C1 segment of cervical spinal cord (tissue), 14 donors: ENCODE data around the gene MYADML2.
"Not testable (repeated sequence)": the region's sequence is repeated elsewhere in the genome, so short reads cannot be mapped to it uniquely, and the experiment has no call there.

Experiments
- DNase-seq, 14 donors: peaks; one replicate each; lab custom pipeline; 2025; lab: John Stamatoyannopoulos, UW

The MYADML2 gene, protein sequence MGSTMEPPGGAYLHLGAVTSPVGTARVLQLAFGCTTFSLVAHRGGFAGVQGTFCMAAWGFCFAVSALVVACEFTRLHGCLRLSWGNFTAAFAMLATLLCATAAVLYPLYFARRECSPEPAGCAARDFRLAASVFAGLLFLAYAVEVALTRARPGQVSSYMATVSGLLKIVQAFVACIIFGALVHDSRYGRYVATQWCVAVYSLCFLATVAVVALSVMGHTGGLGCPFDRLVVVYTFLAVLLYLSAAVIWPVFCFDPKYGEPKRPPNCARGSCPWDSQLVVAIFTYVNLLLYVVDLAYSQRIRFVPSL

GRCh38 chr17:81947189-81947588 lies at the start of gene MYADML2:
TSS of gene MYADML2 (minus strand) at chr17:81947233. CDS start at chr17:81941741, 5,492 bp downstream.
- no peak for DNase-seq

GRCh38 chr17:81996232-81996756 lies 49.3 kb upstream of the MYADML2 start:
- DNase-seq, result no peak

GRCh38 chr17:81995463-81996231 lies 48.6 kb upstream of the MYADML2 start:
- no peak for DNase-seq

DNA sequence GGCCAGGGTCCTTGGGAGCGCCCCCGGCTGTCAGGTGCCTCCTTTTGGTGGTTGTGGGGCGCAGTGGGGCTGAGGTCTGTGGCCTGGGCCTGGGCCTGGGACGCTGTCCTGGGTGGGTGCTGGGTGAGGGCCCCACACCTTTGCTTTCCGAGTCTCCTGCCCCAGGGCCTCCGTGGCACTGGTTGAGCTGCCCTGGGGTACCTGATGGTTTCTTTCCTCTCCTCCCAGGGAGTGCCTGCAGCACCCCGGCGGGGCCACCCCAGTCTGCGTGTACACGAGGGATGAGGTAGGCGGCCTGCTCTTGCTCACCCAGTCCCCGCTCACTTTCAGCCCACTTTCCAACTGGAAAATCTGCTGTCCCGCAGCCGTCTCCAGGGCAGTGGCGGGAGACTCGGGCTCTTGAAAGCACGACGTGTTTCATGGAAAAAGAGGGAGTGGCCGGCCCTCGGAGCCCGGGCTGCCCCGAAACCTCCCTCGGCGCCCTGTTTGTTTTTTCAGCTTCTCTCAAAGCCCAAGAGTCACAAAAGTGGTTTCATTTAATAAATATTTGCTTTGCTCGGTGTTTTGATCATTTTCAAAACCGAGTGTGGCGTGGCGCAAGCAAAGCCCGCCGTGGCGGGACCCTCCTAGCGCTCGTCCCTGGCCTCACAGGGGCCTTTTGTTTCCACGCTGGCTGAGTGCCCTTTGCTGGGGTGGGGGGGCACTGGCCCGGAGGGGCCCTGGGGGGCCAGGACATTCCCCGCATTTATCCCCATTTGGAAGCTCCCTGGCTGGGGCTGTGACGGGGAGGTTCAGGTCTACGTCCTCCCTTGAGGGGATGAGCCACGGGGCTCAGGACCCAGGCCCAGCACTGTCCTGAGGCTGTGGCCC lies 47.8 kb upstream of the MYADML2 start:
- no peak for DNase-seq

DNA sequence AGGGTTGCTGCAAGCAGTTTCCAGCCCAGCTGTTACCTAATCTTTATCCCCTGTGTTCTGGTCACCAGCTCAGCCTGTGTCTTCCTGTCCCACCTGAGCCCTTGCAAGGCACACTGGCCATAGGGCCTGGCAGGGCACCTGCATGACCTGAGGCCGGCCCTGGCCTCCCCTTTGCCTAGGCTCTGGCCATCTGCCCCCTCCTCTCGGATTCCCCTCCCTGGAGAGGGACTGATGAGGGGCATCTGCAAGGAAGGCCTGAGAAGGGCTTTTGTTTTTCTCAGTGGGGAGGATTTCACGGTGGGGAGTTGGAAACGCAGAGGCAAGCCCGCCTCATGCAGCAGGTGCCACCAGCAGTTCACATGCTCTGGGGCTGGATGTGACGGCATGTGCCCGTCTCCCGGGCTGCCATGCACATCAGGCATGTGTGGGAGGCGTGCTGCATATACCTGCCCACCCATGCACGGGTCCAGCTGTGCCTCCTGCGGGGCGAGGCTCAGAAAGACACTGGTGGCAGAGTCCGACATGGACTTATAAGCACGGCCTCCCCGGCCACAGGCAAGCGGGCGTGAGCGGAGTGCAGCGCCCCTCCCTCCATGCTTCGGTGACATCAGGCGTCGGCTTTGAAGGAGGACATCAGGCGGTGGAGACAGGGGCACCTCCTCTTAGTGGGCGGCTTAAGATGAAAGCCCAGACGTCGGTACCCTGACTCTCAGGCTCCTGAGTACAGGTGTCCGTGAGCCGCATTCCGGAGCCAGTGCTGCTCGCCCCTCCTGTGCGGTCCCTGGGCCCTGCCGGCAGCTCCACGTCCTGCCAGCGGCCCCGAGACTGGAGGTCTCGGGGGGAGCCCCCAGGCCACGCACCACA lies 46.9 kb upstream of the MYADML2 start:
- DNase-seq, result no peak

- DNase-seq, result no peak
Observed at GRCh38 chr17:81992306-81993102, 45.5 kb upstream of the MYADML2 start.

GRCh38 chr17:81991684-81992305 lies 44.8 kb upstream of the MYADML2 start:
- DNase-seq, result peak in 12 of 14 donors; percentile 19 to 89 (median 59)

GRCh38 chr17:81990836-81991683 lies 44.0 kb upstream of the MYADML2 start:
- no peak for DNase-seq

DNA sequence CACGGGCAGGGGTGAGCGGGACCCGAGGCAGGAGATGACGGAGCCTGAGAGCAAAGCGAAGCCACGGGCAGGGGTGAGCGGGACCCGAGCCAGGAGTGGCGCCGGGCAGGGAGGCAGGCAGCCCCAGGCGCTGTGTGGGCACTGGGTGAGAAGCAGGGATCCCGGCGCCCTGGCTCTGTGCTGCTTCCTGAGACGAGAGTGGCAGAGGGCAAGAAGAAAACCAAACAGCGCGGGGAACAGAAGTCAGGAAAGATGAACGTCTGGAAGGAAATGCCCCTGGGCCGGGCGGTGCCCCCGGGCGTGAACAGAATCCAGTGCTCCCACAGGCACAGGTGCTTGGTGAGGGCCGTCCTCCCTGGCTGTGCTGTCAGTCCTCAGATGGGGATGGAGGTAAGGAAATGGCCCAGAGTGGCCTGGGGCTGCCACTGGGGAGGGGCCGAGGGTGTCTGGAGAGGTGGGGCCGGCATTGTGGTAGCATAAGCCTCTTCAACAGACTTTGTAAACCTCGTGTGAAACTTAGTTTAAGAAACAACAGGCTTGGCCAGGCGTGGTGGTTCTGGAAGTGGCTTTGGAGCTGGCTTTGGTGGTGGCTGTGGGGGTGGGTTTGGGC lies 40.2 kb upstream of the MYADML2 start:
- DNase-seq, result no peak

DNA sequence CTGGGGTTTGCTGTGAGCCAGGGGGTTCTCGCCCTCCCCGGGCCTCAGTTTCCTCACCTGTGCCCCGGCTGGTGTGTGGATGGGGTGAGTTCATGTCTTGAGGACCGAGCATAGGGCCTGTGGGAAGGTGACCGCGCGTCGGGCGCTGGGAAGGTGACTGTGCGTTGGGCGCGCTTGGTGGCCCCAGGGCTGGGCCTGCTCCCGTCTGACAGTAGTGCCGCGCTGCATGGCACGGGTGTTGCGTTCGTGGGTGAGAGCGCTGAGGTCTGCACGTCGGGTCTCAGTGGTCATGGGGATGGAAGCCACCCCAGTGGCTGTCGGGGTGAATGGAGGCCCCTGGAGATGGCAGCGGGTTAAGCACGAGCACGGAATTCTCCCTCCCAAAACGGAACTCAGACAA lies 39.6 kb upstream of the MYADML2 start:
- no peak for DNase-seq

- no peak for DNase-seq
Observed at GRCh38 chr17:81984773-81985410, 37.9 kb upstream of the MYADML2 start.

DNA sequence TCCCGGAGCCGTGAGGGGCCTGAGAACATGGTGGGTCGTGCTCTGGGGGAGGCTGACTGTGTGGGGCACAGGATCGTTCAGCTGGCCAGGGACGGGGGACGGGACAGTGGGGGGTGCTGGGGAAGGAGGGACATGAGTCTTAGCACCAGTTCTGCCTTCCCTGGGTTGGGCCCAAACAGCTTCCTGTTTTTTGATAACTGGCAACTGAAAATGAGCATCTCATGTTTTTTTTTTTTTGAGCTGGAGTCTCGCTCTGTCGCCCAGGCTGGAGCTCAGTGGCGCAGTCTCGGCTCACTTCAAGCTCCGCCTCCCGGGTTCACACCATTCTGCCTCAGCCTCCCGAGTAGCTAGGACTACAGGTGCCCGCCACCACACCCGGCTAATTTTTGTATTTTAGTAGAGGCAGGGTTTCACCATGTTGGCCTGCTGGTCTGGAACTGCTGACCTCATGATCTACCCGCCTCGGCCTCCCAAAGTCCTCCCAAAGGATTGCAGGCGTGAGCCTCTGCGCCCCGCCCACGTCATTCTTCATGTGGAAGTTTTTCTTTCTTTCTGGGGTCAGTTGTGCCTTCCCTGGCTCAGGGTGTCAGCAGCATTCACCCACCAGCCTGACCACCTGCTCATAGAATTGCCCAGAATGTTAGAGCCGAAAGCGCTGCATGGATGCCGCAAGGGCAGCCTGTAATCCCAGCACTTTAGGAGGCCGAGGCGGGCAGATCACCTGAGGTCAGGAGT lies 36.8 kb upstream of the MYADML2 start:
- no peak for DNase-seq

DNA sequence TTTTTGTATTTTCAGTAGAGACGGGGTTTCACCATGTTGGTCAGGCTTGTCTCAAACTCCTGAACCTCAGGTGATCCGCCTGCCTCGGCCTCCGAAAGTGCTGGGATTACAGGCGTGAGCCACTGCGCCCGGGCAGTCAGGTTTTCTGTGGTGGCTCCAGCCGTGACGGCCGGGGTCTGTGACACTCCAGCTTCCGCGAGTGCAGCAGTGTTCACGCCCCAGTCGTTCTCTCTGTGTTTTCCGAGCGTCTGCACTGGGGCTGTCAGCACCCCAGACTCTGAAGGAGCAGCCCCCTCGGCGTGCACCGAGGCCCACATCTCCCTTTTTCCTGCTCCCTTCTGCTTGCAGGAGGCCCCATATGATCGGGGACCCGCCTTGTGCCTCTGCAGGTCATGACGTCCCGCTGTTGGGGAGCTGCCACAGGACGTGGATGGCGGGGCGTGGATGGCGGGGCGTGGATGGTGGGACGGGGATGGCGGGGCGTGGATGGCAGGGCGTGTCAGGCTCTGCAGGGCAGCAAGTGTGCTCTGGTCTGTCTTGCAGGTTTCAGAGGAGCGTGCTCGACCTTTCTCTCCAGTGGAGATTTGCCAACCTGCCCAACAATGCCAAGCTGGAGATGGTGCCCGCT lies 36.1 kb upstream of the MYADML2 start:
- no peak for DNase-seq

- not testable (repeated sequence) for DNase-seq
Observed at GRCh38 chr17:81981511-81981910, 34.5 kb upstream of the MYADML2 start.

DNA sequence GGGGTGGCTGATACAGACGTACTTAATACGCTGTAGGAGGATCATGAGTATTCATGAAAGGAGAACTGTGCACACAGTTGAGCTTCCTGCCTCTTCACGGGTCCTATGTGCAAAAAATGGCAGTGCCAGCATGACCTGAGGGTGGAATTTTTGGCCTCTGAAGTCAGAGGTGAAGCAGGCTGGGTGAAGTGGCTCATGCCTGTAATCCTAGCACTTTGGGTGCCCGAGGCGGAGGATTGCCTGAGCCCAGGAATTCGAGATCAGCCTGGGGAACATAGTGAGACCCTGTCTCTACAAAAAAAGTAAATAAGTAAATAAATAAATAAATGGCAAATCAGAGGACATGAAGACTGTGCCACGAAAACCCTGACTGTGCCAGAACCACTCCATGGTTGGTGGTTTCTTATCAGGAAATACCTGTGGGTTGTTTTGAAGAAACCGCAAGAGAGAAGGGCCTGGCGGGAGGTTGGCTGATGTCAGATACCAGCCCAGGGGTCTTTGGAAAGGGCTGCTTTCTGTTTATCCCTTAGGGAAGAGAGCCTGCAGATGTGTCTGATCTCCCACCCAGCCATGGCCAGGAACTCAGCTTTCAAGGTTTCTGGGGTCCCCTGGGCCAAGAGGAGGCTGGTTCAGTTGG lies 33.8 kb upstream of the MYADML2 start:
- DNase-seq, result no peak

GRCh38 chr17:81980122-81980521 lies 33.1 kb upstream of the MYADML2 start:
- DNase-seq, result no peak
